Osteoblast (primary cell): ENCODE measurements around the gene FAM13C. TPM values are rescaled to one million over a fixed set of nuclear protein-coding genes. Genes with fewer than 3 reads are reported as not detected.

Experiments
- DNase-seq: peaks from one replicate; pipeline ENCODE4 v3.0.0; 2011; ENCODE audit warnings: low spot score, mixed read lengths; ENCODE audit not compliant: insufficient read length; ENCODE audit errors: missing footprints
- H2AFZ ChIP-seq: 2 replicates; pipeline ENCODE4 v1.6.0; 2011; ENCODE audit warnings: mild to moderate bottlenecking, low read length
- H3K27ac ChIP-seq: 2 replicates; pipeline ENCODE4 v1.5.1; 2011; ENCODE audit warnings: mild to moderate bottlenecking, low read depth, low read length, moderate library complexity
- H3K27me3 ChIP-seq: 2 replicates; pipeline ENCODE4 v1.6.0; 2012; ENCODE audit warnings: mild to moderate bottlenecking, control low read depth, inconsistent platforms, low read length, moderate library complexity; ENCODE audit not compliant: insufficient read depth
- H3K36me3 ChIP-seq: 2 replicates; pipeline ENCODE4 v1.5.1; 2011; ENCODE audit warnings: mild to moderate bottlenecking, low read length, control low read depth, moderate library complexity; ENCODE audit not compliant: insufficient read depth
- H3K4me1 ChIP-seq: 2 replicates; pipeline ENCODE4 v1.5.1; 2011; ENCODE audit warnings: mild to moderate bottlenecking, low read length, control low read depth, moderate library complexity; ENCODE audit not compliant: insufficient read depth
- H3K4me2 ChIP-seq: 2 replicates; pipeline ENCODE4 v1.6.0; 2011; ENCODE audit warnings: mild to moderate bottlenecking, low read length; ENCODE audit not compliant: insufficient read depth
- H3K4me3 ChIP-seq: fragments of 200-600 bp; sonication (generic); 3 replicates; pipeline ENCODE4 v1.5.1; 2012; ENCODE audit warnings: mild to moderate bottlenecking, low read length, inconsistent platforms; ENCODE audit not compliant: insufficient read depth
- H3K79me2 ChIP-seq: 2 replicates; pipeline ENCODE4 v1.6.0; 2012; ENCODE audit warnings: mild to moderate bottlenecking, low read length, control low read depth, inconsistent platforms; ENCODE audit not compliant: insufficient read depth
- H3K9me3 ChIP-seq: 2 replicates; pipeline ENCODE4 v1.5.1; 2011; ENCODE audit warnings: low read depth, low read length, control low read depth
- H4K20me1 ChIP-seq: 2 replicates; pipeline ENCODE4 v1.6.0; 2012; ENCODE audit warnings: mild to moderate bottlenecking, low read length, control low read depth; ENCODE audit not compliant: insufficient read depth
- CTCF ChIP-seq: IDR thresholded peaks from 2 replicates; pipeline ENCODE4 v1.5.1; 2011; ENCODE audit warnings: mild to moderate bottlenecking, low read depth, low read length, moderate library complexity; ENCODE audit errors: extremely low read depth
- total RNA-seq: library from RNA; depleted of rRNA; stranded (reverse); fragments of >200 nt; gene quantifications from 2 replicates; pipeline ENCODE4 v1.2.3, GENCODE V29; 2012

The FAM13C gene
- total RNA-seq, 1 donor, result 6.5 TPM

- Histone ChIP-seq H3K9me3 (no peaks in the 10 kb centered on the region), H3K4me2 (no peak overlapping the region), H3K27ac (no peak overlapping the region), H3K4me1 (peaks cover 19% of the 10 kb centered on the region), H3K27me3 (no peaks in the 10 kb centered on the region), H3K79me2 (no peaks in the 10 kb centered on the region), H3K4me3 (no peak overlapping the region), H2AFZ (no peak overlapping the region), H4K20me1 (no peaks in the 10 kb centered on the region), H3K36me3 (no peaks in the 10 kb centered on the region)
- no peak for DNase-seq
- TF ChIP-seq CTCF, result no peak
These were observed 37.8 kb downstream of the FAM13C start for GRCh38 chr10:59324597-59324996.

- Histone ChIP-seq H3K9me3 (no peaks in the 10 kb centered on the region), H3K4me1 (peaks cover 14% of the 10 kb centered on the region), H2AFZ (no peak overlapping the region), H3K27ac (no peak overlapping the region), H3K79me2 (no peaks in the 10 kb centered on the region), H3K4me2 (no peak overlapping the region), H3K27me3 (no peaks in the 10 kb centered on the region), H3K4me3 (no peak overlapping the region), H4K20me1 (no peaks in the 10 kb centered on the region), H3K36me3 (no peaks in the 10 kb centered on the region)
- TF ChIP-seq CTCF, result no peak
- DNase-seq, result no peak
These were observed 38.4 kb downstream of the FAM13C start for GRCh38 chr10:59323831-59324401.

GRCh38 chr10:59323036-59323459 is 39.3 kb downstream of the FAM13C start:
- DNase-seq, result no peak
- Histone ChIP-seq H3K9me3 (no peaks in the 10 kb centered on the region), H3K79me2 (no peaks in the 10 kb centered on the region), H3K27me3 (no peaks in the 10 kb centered on the region), H2AFZ (no peak overlapping the region), H3K4me1 (peaks cover 8% of the 10 kb centered on the region), H3K27ac (no peak overlapping the region), H4K20me1 (no peaks in the 10 kb centered on the region), H3K4me2 (no peak overlapping the region), H3K36me3 (no peaks in the 10 kb centered on the region), H3K4me3 (no peak overlapping the region)
- TF ChIP-seq CTCF, result no peak

GRCh38 chr10:59322131-59322530 is 40.2 kb downstream of the FAM13C start:
- no peak overlapping the region for H3K4me3 ChIP-seq
- no peaks in the 10 kb centered on the region for H4K20me1 ChIP-seq
- no peaks in the 10 kb centered on the region for H3K27me3 ChIP-seq
- H3K36me3 ChIP-seq, result no peaks in the 10 kb centered on the region
- TF ChIP-seq CTCF, result no peak
- H3K27ac ChIP-seq, result no peak overlapping the region
- no peak overlapping the region for H2AFZ ChIP-seq
- H3K4me2 ChIP-seq, result no peak overlapping the region
- no peaks in the 10 kb centered on the region for H3K9me3 ChIP-seq
- DNase-seq, result no peak
- peaks cover 8% of the 10 kb centered on the region for H3K4me1 ChIP-seq
- no peaks in the 10 kb centered on the region for H3K79me2 ChIP-seq
